K562 (cell line): ENCODE measurements around the gene OR10R2. TPM values are rescaled to one million over a fixed set of nuclear protein-coding genes. Genes with fewer than 3 reads are reported as not detected.

Experiments used
- ATAC-seq: fragments of 200-7000 bp; cut with Tn5 transposase; 3 replicates; pipeline ENCODE4 v1.9.1; 2020; ENCODE audit warnings: moderate library complexity
- BruUV-seq: library from RNA; stranded (reverse); fragments of 400-500 nt; replicated peaks from 2 replicates; lab custom pipeline; 2021; lab: Mats Ljungman, UMichigan
- CTCF ChIA-PET: fragments of 300-600 bp; formaldehyde crosslinking; extraction: SDS; loops from one replicate; lab custom pipeline; 2021; ENCODE audit warnings: low intra/inter-chr PET ratio; lab: Yijun Ruan, JAX
- POLR2A ChIA-PET: fragments of 300-600, 350-650 bp; sonication (Branson Sonifier 250); formaldehyde crosslinking; extraction: SDS; loops from one replicate; lab custom pipeline; 2021; ENCODE audit warnings: antibody characterized with exemption, inconsistent platforms; lab: Yijun Ruan, JAX
- DNase-seq, 4 experiments: peaks; one replicate each; pipeline versions ENCODE4 v3.0.0 to v3.0.0-alpha.2; 2011 to 2018; ENCODE audit warnings: low spot score in 3 of 4, mixed read lengths in 3 of 4; ENCODE audit errors: extremely low read depth in 1 of 4
- FAIRE-seq: peaks from 2 replicates; lab custom pipeline; 2011; peaks lifted over from hg19 to GRCh38; lab: Jason Lieb, UNC
- H2AFZ ChIP-seq: 2 replicates; pipeline ENCODE4 v1.6.0; 2011; ENCODE audit warnings: low read depth, low read length, control low read depth, inconsistent platforms
- H3K27ac ChIP-seq: fragments of 200-600 bp; 3 replicates; pipeline ENCODE4 v1.8.0; 2011; ENCODE audit warnings: low read depth, mild to moderate bottlenecking, control low read depth, inconsistent platforms, low read length, moderate library complexity, mixed read lengths; ENCODE audit errors: extremely low read depth
- H3K27me3 ChIP-seq, 2 experiments: fragments of 300-600 bp in 1 of 2; 2 replicates in 1 of 2; 3 replicates in 1 of 2; pipeline versions ENCODE4 v1.6.0 to v1.8.0; 2011; ENCODE audit warnings: inconsistent platforms in 2 of 2, low read length in 2 of 2, mild to moderate bottlenecking in 1 of 2, mixed read lengths in 1 of 2, moderate library complexity in 1 of 2; ENCODE audit not compliant: control insufficient read depth in 2 of 2, insufficient read depth in 2 of 2
- H3K36me3 ChIP-seq: fragments of 300-600 bp; 3 replicates; pipeline ENCODE4 v1.8.0; 2011; ENCODE audit warnings: mild to moderate bottlenecking, low read length, inconsistent platforms; ENCODE audit not compliant: control insufficient read depth, insufficient read depth
- H3K4me1 ChIP-seq, 2 experiments: fragments of 200-600 bp in 1 of 2; replicated peaks in 1 of 2; 2 replicates in 1 of 2; 3 replicates in 1 of 2; pipeline versions ENCODE4 v1.5.1 to v1.8.0; 2011; ENCODE audit warnings: inconsistent platforms in 2 of 2, low read length in 2 of 2, mild to moderate bottlenecking in 1 of 2, mixed read lengths in 1 of 2, moderate library complexity in 1 of 2; ENCODE audit not compliant: control insufficient read depth in 2 of 2, insufficient read depth in 2 of 2
- H3K4me2 ChIP-seq: 2 replicates; pipeline ENCODE4 v1.6.1; 2011; ENCODE audit warnings: low read length, control low read depth, inconsistent platforms, mixed read lengths; ENCODE audit not compliant: insufficient read depth
- H3K4me3 ChIP-seq: fragments of 200-600 bp; sonication (generic), shearing (Covaris generic); 2 replicates; pipeline ENCODE4 v1.5.1; 2016; ENCODE audit warnings: control low read depth, inconsistent platforms
- H3K79me2 ChIP-seq: fragments of 200-600 bp; 3 replicates; pipeline ENCODE4 v1.8.0; 2011; ENCODE audit warnings: low read length, inconsistent platforms; ENCODE audit not compliant: control insufficient read depth, insufficient read depth
- H3K9ac ChIP-seq, 2 experiments: 2 replicates each; pipeline versions ENCODE4 v1.6.0 to v1.6.1; 2011; ENCODE audit warnings: low read depth in 2 of 2, low read length in 2 of 2, control low read depth in 1 of 2, inconsistent platforms in 1 of 2, mild to moderate bottlenecking in 1 of 2, mixed read lengths in 1 of 2; ENCODE audit not compliant: insufficient read depth in 1 of 2
- H3K9me1 ChIP-seq: one replicate; pipeline ENCODE4 v1.6.0; 2011; ENCODE audit warnings: inconsistent platforms, mild to moderate bottlenecking, low read length, moderate library complexity; ENCODE audit not compliant: control insufficient read depth, insufficient read depth
- H3K9me3 ChIP-seq: replicated peaks from 2 replicates; pipeline ENCODE4 v1.5.1; 2011; ENCODE audit warnings: low read depth, low read length, inconsistent platforms; ENCODE audit not compliant: control insufficient read depth, insufficient read depth
- H4K20me1 ChIP-seq: replicated peaks from 2 replicates; pipeline ENCODE4 v1.6.1; 2011; ENCODE audit warnings: low read length, inconsistent platforms, mixed read lengths; ENCODE audit not compliant: control insufficient read depth, insufficient read depth
- CTCF ChIP-seq, 3 experiments: IDR thresholded peaks in 2 of 3; conservative IDR thresholded peaks in 1 of 3; 2 replicates each; pipeline ENCODE4 v1.5.1; 2011 to 2012; ENCODE audit warnings: low read length in 3 of 3, mild to moderate bottlenecking in 3 of 3, control low read depth in 2 of 3, improper control_type of control experiment in 1 of 3, inconsistent platforms in 1 of 3, low read depth in 1 of 3, mixed read lengths in 1 of 3, moderate library complexity in 1 of 3; ENCODE audit not compliant: insufficient read depth in 2 of 3
- DDX20 ChIP-seq: fragments of 450-650 bp; IDR thresholded peaks from 2 replicates; pipeline ENCODE4 v1.6.1; 2016; ENCODE audit warnings: missing genetic modification characterization, low read depth, mild to moderate bottlenecking, missing compliant biosample characterization, moderate library complexity
- E4F1 ChIP-seq: fragments of 250-450 bp; sonication (Bioruptor Pico); IDR thresholded peaks from 2 replicates; pipeline ENCODE4 v1.5.0; 2021; ENCODE audit warnings: mild to moderate bottlenecking, borderline replicate concordance
- HDAC8 ChIP-seq: fragments of 450-650 bp; IDR thresholded peaks from 2 replicates; pipeline ENCODE4 v1.6.1; 2016; ENCODE audit warnings: mild to moderate bottlenecking, missing genetic modification characterization, moderate library complexity, missing compliant biosample characterization
- KAT8 ChIP-seq: fragments of 450-650 bp; IDR thresholded peaks from 2 replicates; pipeline ENCODE4 v1.6.1; 2016; ENCODE audit warnings: low read depth, mild to moderate bottlenecking
- MCM3 ChIP-seq: fragments of 450-650 bp; IDR thresholded peaks from 2 replicates; pipeline ENCODE4 v1.6.1; 2016
- MTA3 ChIP-seq: fragments of 450-650 bp; formaldehyde crosslinking; IDR thresholded peaks from 2 replicates; pipeline ENCODE4 v1.6.1; 2017; ENCODE audit warnings: mild to moderate bottlenecking, borderline replicate concordance
- POLR2B ChIP-seq: fragments of 450-650 bp; IDR thresholded peaks from 2 replicates; pipeline ENCODE4 v1.6.1; 2018; ENCODE audit warnings: low read depth; ENCODE audit not compliant: partially characterized antibody
- POLR3A ChIP-seq: IDR thresholded peaks from 2 replicates; pipeline ENCODE4 v1.6.1; 2011; ENCODE audit warnings: borderline replicate concordance, mild to moderate bottlenecking, moderate library complexity; ENCODE audit not compliant: insufficient read length, insufficient read depth; ENCODE audit errors: extremely low read depth
- RAD21 ChIP-seq, 2 experiments: fragments of 250-450 bp in 1 of 2; fragments of 450-650 bp in 1 of 2; sonication (Bioruptor Pico) in 1 of 2; formaldehyde crosslinking in 1 of 2; IDR thresholded peaks in 1 of 2; conservative IDR thresholded peaks in 1 of 2; 2 replicates each; pipeline versions ENCODE4 v1.4.0 to v1.8.0; 2020 to 2022; ENCODE audit warnings: mild to moderate bottlenecking in 2 of 2, moderate library complexity in 1 of 2
- SIN3A ChIP-seq, 2 experiments: fragments of 150-350 bp in 1 of 2; IDR thresholded peaks; 2 replicates each; pipeline ENCODE4 v1.6.1; 2011 to 2016; ENCODE audit warnings: borderline replicate concordance in 2 of 2, low read depth in 2 of 2, low read length in 2 of 2, mild to moderate bottlenecking in 2 of 2, moderate library complexity in 2 of 2; ENCODE audit not compliant: control insufficient read depth in 1 of 2
- SMC3 ChIP-seq: conservative IDR thresholded peaks from 2 replicates; pipeline ENCODE4 v1.6.1; 2011; ENCODE audit warnings: low read depth, low read length, improper control_type of control experiment; ENCODE audit not compliant: insufficient read depth
- STAG1 ChIP-seq: sonication (generic); formaldehyde crosslinking; IDR thresholded peaks from 2 replicates; pipeline ENCODE4 v1.5.0; 2020; ENCODE audit warnings: missing genetic modification reagents, borderline replicate concordance
- ZBTB34 ChIP-seq: fragments of 250-450 bp; sonication (Bioruptor Pico); IDR thresholded peaks from 2 replicates; pipeline ENCODE4 v1.8.0; 2021; ENCODE audit warnings: mild to moderate bottlenecking, moderate library complexity
- ZNF324 ChIP-seq: fragments of 250-450 bp; sonication (Bioruptor Pico); IDR thresholded peaks from 2 replicates; pipeline ENCODE4 v1.4.0; 2020; ENCODE audit warnings: mild to moderate bottlenecking
- WGBS: fragments of 100-300 bp; shearing (Covaris generic); methylation state at CpG from one replicate; pipeline ENCODE4 v1.1.6; 2016; ENCODE audit warnings: low coverage, mixed read lengths; ENCODE audit not compliant: insufficient coverage; ENCODE audit errors: missing lambda C conversion rate; 5-methylcytosine and 5-hydroxymethylcytosine counted together
- in situ Hi-C: fragments of 300-500 bp; cut with MboI; formaldehyde crosslinking; loops from 4 replicates; pipeline ENCODE4 v1.15.0; 2018; ENCODE audit warnings: inconsistent platforms, mixed read lengths
- intact Hi-C: fragments of 100-400 bp; cut with micrococcal nuclease; formaldehyde crosslinking; loops from 2 replicates; pipeline ENCODE4 v1.14.2; 2022
- polyA plus RNA-seq, 8 experiments: library from polyadenylated mRNA; depleted of rRNA in 4 of 8; stranded (reverse) in 5 of 8; unstranded in 3 of 8; fragments of >200 nt; fragmentation: Nextera tagmentation in 2 of 8; fragmentation: Illumina TruSeq in 1 of 8; extraction: Ambion mirVana in 2 of 8; extraction: Trizol in 1 of 8; gene quantifications; 2 replicates each; pipeline versions ENCODE4 v1.2.1 to v1.2.3, GENCODE V29; 2011 to 2014; ENCODE audit warnings: inconsistent platforms in 1 of 8, missing spikeins in 1 of 8
- total RNA-seq, 7 experiments: library from RNA; depleted of rRNA in 6 of 7; stranded (reverse); fragments of >200 nt in 6 of 7; fragmentation: Illumina TruSeq in 2 of 7; extraction: Trizol in 2 of 7; gene quantifications; 2 replicates each; pipeline versions ENCODE4 v1.2.1 to v1.2.3, GENCODE V29; 2011 to 2021; ENCODE audit warnings: low replicate concordance in 1 of 7

OR10R2 gene
- total and polyA plus RNA-seq, 9 of the 15 experiments (the other 6 are each of a cell fraction or from before 2014, with no cell fraction given) = not detected

DNA sequence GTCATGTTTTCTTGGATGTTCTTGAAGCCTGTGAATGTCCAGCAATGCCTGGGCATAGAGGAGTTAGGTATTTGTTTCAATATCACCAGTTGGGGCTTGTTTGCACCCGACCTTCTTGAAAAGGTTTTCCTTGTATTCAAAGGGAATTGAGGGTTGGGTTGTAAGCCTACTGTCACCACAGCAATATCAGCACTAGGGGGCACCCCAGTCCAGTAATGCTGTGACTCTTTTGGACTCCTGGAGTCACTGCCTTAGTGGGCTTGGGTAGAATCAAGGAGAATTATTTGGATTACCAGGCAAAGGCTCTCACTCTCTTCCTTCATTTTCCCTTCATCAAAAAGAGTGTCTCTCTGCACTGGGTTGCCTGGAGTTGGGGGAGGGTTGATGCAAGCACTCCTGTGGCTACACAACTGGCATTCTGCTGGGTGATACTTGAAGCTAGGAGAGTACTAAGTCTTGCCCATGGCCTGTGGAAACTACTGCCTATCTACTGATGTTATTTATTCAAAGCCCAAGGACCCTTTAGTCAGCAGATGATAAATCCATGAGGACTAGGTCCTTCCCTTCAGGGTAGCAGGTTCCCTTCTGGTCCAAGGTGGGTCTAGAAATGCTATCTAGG, 34.5 kb downstream of the OR10R2 start:
- BruUV-seq = no TSS peak
- Histone ChIP-seq H3K27me3 (no peaks in the 10 kb centered on the region), H3K4me2 (no peak overlapping the region), H2AFZ (no peak overlapping the region), H3K27ac (no peak overlapping the region), H3K9me3 (no peaks in the 10 kb centered on the region), H3K4me1 (no peaks in the 10 kb centered on the region), H3K4me3 (no peak overlapping the region), H4K20me1 (no peaks in the 10 kb centered on the region), H3K79me2 (no peaks in the 10 kb centered on the region), H3K9me1 (no peaks in the 10 kb centered on the region), H3K36me3 (no peaks in the 10 kb centered on the region), H3K9ac (no peak overlapping the region)
- ATAC-seq (peak; percentile 93), DNase-seq (peak; percentile 10 to 61 (median 20)), FAIRE-seq (peak; percentile 29)
- WGBS = 0% methylated on average over 1 of the region's 1 CpG
- intact Hi-C loops = loop anchor here (2.0 kb wide), 2 partner anchors 492 to 566 kb away; no protein-coding TSS in a partner anchor
- CTCF ChIA-PET = interaction anchor here (0.9 to 1.8 kb wide), 3 partner anchors 20 to 565 kb away, joined by 4 read pairs; no protein-coding TSS in a partner anchor
- POLR2A ChIA-PET = no interaction called here
- in situ Hi-C loops = no loop called here
- TF ChIP-seq SMC3 (peak; percentile 61; the same call in 1 of the 2 replicates), DDX20 (tag) (no peak), SIN3A (IDR thresholded peaks at IDR 0.05; ENCODE audit: borderline replicate concordance in 2 of 2, control insufficient read depth in 1 of 2, low read depth in 2 of 2, low read length in 2 of 2) (no peak), MCM3 (no peak), ZNF324 (CRISPR knock-in tag) (no peak), E4F1 (CRISPR knock-in tag) (no peak), CTCF (IDR thresholded peaks at IDR 0.05 in 2 of 3, conservative IDR thresholded peaks at IDR 0.05 in 1 of 3; ENCODE audit: insufficient read depth in 2 of 3, low read depth in 1 of 3, low read length in 3 of 3) (peak; percentile 63 to 70 (median 65)), ZBTB34 (CRISPR knock-in tag) (no peak), POLR2B (no peak), STAG1 (CRISPR knock-in tag) (peak; percentile 32; the same call in 1 of the 2 replicates), RAD21 (CRISPR knock-in tag; conservative IDR thresholded peaks at IDR 0.05 in 1 of 2, IDR thresholded peaks at IDR 0.05 in 1 of 2) (peak; percentile 62 to 70), POLR3A (no peak), MTA3 (no peak), KAT8 (no peak), HDAC8 (no peak)
